ENCODE measurements around the gene GATB.

GATB gene

DNA sequence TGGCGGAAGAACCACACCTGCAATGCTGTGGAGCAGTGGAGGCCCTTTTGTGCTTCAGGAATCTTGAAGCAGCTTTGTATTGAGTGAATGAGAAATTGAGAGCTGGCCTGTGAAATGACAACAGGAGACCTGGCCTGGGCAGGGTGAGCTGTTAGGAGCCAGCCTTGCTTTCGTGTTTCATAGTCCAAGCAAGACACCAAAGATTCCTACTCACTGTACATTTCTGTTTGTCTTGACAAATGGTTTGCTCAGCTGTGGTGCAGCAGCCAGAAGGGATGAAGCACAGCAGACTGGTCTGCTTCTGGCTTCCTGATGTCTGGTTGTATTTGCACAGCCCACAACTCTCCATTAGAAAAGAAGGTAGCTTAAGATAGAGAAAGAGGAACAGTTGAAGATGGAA, 96.5 kb downstream of the GATB start:
- Histone ChIP-seq H3K4me2 (ENCODE audit: low read length) (no peak overlapping the region), H3K79me2 (ENCODE audit: low read length) (no peaks in the 10 kb centered on the region), H3K4me1 (ENCODE audit: low read length) (peaks cover 2% of the 10 kb centered on the region), H3K27ac (ENCODE audit: low read length) (no peak overlapping the region), H3K27me3 (ENCODE audit: low read depth, low read length) (no peaks in the 10 kb centered on the region), H3K36me3 (replicated peaks; ENCODE audit: low read depth, low read length) (no peaks in the 10 kb centered on the region), H4K20me1 (ENCODE audit: insufficient read depth, low read length) (no peaks in the 10 kb centered on the region), H3K9ac (ENCODE audit: low read length) (no peak overlapping the region), H3K4me3 (ENCODE audit: low read length) (no peak overlapping the region), H3K9me3 (ENCODE audit: insufficient read depth, low read length) (no peaks in the 10 kb centered on the region), H2AFZ (ENCODE audit: low read depth, low read length) (no peak overlapping the region)
- TF ChIP-seq, protein P1, sequence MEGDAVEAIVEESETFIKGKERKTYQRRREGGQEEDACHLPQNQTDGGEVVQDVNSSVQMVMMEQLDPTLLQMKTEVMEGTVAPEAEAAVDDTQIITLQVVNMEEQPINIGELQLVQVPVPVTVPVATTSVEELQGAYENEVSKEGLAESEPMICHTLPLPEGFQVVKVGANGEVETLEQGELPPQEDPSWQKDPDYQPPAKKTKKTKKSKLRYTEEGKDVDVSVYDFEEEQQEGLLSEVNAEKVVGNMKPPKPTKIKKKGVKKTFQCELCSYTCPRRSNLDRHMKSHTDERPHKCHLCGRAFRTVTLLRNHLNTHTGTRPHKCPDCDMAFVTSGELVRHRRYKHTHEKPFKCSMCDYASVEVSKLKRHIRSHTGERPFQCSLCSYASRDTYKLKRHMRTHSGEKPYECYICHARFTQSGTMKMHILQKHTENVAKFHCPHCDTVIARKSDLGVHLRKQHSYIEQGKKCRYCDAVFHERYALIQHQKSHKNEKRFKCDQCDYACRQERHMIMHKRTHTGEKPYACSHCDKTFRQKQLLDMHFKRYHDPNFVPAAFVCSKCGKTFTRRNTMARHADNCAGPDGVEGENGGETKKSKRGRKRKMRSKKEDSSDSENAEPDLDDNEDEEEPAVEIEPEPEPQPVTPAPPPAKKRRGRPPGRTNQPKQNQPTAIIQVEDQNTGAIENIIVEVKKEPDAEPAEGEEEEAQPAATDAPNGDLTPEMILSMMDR (IDR thresholded peaks at IDR 0.05; ENCODE audit: low read depth, low read length) = no peak
- TF ChIP-seq EZH2phosphoT487 (IDR thresholded peaks at IDR 0.05; ENCODE audit: low read depth) = no peak

DNA sequence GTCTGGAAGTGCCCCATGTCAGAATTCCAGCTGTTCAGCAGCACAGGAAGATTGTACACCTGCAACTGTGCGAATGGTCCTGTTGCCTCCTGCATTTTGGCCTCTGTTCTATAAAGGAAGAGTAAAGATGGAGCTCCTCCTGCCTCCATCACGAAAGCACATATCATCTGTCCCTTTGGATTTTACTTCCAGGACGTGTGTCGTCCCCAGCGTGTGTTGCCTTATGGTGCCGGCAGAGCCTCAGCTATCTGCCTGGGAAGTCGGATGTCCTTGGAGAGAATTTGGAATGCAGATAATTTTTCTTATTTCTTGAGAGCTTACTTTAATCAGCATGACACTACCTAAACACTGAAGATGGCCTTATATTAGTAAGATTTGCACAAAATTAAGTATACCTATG, 97.7 kb downstream of the GATB start:
- Histone ChIP-seq H3K36me3 (replicated peaks; ENCODE audit: low read depth, low read length) (no peaks in the 10 kb centered on the region), H3K79me2 (ENCODE audit: low read length) (no peaks in the 10 kb centered on the region), H3K4me1 (ENCODE audit: low read length) (peaks cover 7% of the 10 kb centered on the region), H2AFZ (ENCODE audit: low read depth, low read length) (no peak overlapping the region), H3K9ac (ENCODE audit: low read length) (no peak overlapping the region), H3K4me2 (ENCODE audit: low read length) (no peak overlapping the region), H3K27ac (ENCODE audit: low read length) (no peak overlapping the region), H3K9me3 (ENCODE audit: insufficient read depth, low read length) (no peaks in the 10 kb centered on the region), H3K27me3 (ENCODE audit: low read depth, low read length) (no peaks in the 10 kb centered on the region), H3K4me3 (ENCODE audit: low read length) (no peak overlapping the region), H4K20me1 (ENCODE audit: insufficient read depth, low read length) (no peaks in the 10 kb centered on the region)
- TF ChIP-seq, protein P1 (IDR thresholded peaks at IDR 0.05; ENCODE audit: low read depth, low read length) = no peak
- no peak for TF ChIP-seq EZH2phosphoT487 (IDR thresholded peaks at IDR 0.05; ENCODE audit: low read depth)

DNA sequence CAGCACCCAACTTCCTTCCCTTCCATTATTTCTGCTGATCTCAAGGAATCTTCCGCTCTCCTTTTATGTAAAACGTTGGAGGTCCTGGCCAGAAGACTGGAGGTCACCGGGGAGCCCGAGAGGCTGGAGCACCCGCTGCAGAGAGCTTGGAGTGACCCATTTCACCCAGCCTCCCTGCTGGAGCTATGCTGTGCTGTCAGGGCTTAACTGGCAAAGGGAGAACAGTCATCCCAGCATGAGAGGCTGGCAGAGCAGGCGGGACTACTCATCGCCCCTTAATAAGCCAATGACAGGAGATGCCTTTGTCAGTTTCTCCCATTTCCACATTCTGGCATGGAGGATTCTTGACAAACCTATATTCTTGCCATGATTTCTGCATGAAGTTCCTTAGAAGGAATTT, 98.9 kb downstream of the GATB start:
- TF ChIP-seq EZH2phosphoT487 (IDR thresholded peaks at IDR 0.05; ENCODE audit: low read depth) = no peak
- TF ChIP-seq, protein P1 (IDR thresholded peaks at IDR 0.05; ENCODE audit: low read depth, low read length) = no peak
- H3K4me2 ChIP-seq (ENCODE audit: low read length) = no peak overlapping the region
- H3K4me1 ChIP-seq (ENCODE audit: low read length) = peaks cover 7% of the 10 kb centered on the region
- no peak overlapping the region for H3K4me3 ChIP-seq (ENCODE audit: low read length)
- H4K20me1 ChIP-seq (ENCODE audit: insufficient read depth, low read length) = no peaks in the 10 kb centered on the region
- H3K9ac ChIP-seq (ENCODE audit: low read length) = no peak overlapping the region
- H3K27me3 ChIP-seq (ENCODE audit: low read depth, low read length) = no peaks in the 10 kb centered on the region
- no peak overlapping the region for H3K27ac ChIP-seq (ENCODE audit: low read length)
- H3K36me3 ChIP-seq (replicated peaks; ENCODE audit: low read depth, low read length) = no peaks in the 10 kb centered on the region
- no peaks in the 10 kb centered on the region for H3K79me2 ChIP-seq (ENCODE audit: low read length)
- H3K9me3 ChIP-seq (ENCODE audit: insufficient read depth, low read length) = no peaks in the 10 kb centered on the region
- H2AFZ ChIP-seq (ENCODE audit: low read depth, low read length) = no peak overlapping the region

DNA sequence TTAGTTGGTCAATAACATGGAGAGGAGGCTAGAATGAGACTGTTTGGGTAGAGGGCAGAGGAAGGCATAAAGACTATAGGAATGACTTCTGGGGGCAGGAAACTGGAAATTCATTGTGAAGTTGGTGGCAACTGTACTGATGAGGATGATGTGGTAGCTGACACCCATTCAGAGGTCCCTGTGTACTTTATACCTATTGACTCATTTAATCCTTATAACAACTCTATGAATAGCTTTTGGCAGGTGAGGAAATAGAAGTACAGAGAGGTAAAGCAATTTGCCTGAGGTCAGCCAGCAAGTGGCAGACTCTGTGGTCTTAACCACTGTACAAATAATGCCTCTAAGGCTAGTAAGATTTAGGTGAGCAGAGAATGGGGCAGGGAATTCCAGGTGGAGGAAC, 100.1 kb downstream of the GATB start:
- Histone ChIP-seq H3K9me3 (ENCODE audit: insufficient read depth, low read length) (no peaks in the 10 kb centered on the region), H3K79me2 (ENCODE audit: low read length) (no peaks in the 10 kb centered on the region), H2AFZ (ENCODE audit: low read depth, low read length) (no peak overlapping the region), H3K36me3 (replicated peaks; ENCODE audit: low read depth, low read length) (no peaks in the 10 kb centered on the region), H3K4me2 (ENCODE audit: low read length) (no peak overlapping the region), H3K4me1 (ENCODE audit: low read length) (peaks cover 7% of the 10 kb centered on the region), H3K4me3 (ENCODE audit: low read length) (no peak overlapping the region), H3K27ac (ENCODE audit: low read length) (no peak overlapping the region), H4K20me1 (ENCODE audit: insufficient read depth, low read length) (no peaks in the 10 kb centered on the region), H3K9ac (ENCODE audit: low read length) (no peak overlapping the region), H3K27me3 (ENCODE audit: low read depth, low read length) (no peaks in the 10 kb centered on the region)
- no peak for TF ChIP-seq EZH2phosphoT487 (IDR thresholded peaks at IDR 0.05; ENCODE audit: low read depth)
- TF ChIP-seq, protein P1 (IDR thresholded peaks at IDR 0.05; ENCODE audit: low read depth, low read length) = no peak
